AG04449 (cell line): Measurements from ENCODE around the gene GPR176.

Source experiments
- CTCF ChIA-PET: fragments of 350-600 bp; formaldehyde crosslinking; extraction: SDS; loops from one replicate; lab custom pipeline; 2021; ENCODE audit warnings: antibody characterized with exemption; lab: Yijun Ruan, JAX
- POLR2A ChIA-PET: fragments of 400-600, 350-600 bp; formaldehyde crosslinking; extraction: SDS; loops from one replicate; lab custom pipeline; 2020; ENCODE audit warnings: antibody characterized with exemption, inconsistent platforms; lab: Yijun Ruan, JAX
- DNase-seq: peaks from one replicate; pipeline ENCODE4 v3.0.0-alpha.2; 2010; ENCODE audit warnings: low read depth, low spot score
- H3K4me3 ChIP-seq: 2 replicates; pipeline ENCODE4 v1.5.1; 2011; ENCODE audit warnings: low read depth, mild to moderate bottlenecking, control low read depth, low read length
- TF ChIP-seq, protein P1 (sequence below): IDR thresholded peaks from one replicate; pipeline ENCODE4 v1.5.1; 2011; ENCODE audit warnings: mild to moderate bottlenecking, moderate library complexity, low read length, control low read depth, inconsistent platforms; ENCODE audit not compliant: insufficient read depth; ENCODE audit errors: missing control alignments

GPR176 gene

DNA sequence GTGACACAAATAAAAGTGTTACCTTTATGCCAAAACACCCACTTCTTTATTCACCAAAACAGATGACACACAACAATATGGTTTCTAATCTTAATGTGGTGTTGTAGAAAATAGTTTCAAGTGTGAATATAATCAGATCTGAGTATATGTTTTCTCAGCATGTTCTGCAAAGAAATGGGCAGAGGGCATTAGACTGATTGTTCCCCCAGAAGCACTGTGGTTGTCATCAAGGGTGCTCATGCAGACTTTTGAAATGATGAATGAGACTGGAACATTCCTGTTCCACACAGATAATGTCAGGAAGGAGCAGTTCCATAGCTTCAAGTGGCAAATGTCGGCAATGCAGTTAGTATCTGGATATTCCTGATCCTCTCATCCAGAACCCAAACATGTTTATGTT is 37.5 kb downstream of the GPR176 start:
- ChIA-PET POLR2A (no interaction called here), CTCF (interaction anchor here (1.6 kb wide), 1 partner anchor 8 kb away, joined by 3 read pairs; no protein-coding TSS in a partner anchor)
- no peak for DNase-seq
- TF ChIP-seq, protein P1, sequence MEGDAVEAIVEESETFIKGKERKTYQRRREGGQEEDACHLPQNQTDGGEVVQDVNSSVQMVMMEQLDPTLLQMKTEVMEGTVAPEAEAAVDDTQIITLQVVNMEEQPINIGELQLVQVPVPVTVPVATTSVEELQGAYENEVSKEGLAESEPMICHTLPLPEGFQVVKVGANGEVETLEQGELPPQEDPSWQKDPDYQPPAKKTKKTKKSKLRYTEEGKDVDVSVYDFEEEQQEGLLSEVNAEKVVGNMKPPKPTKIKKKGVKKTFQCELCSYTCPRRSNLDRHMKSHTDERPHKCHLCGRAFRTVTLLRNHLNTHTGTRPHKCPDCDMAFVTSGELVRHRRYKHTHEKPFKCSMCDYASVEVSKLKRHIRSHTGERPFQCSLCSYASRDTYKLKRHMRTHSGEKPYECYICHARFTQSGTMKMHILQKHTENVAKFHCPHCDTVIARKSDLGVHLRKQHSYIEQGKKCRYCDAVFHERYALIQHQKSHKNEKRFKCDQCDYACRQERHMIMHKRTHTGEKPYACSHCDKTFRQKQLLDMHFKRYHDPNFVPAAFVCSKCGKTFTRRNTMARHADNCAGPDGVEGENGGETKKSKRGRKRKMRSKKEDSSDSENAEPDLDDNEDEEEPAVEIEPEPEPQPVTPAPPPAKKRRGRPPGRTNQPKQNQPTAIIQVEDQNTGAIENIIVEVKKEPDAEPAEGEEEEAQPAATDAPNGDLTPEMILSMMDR = no peak
- no peak overlapping the region for H3K4me3 ChIP-seq

GRCh38 chr15:39881790-39882189 is 38.3 kb downstream of the GPR176 start:
- ChIA-PET POLR2A (no interaction called here), CTCF (interaction anchor here (1.6 kb wide), 1 partner anchor 8 kb away, joined by 3 read pairs; no protein-coding TSS in a partner anchor)
- H3K4me3 ChIP-seq = no peak overlapping the region
- TF ChIP-seq, protein P1 = no peak
- DNase-seq = no peak

DNA sequence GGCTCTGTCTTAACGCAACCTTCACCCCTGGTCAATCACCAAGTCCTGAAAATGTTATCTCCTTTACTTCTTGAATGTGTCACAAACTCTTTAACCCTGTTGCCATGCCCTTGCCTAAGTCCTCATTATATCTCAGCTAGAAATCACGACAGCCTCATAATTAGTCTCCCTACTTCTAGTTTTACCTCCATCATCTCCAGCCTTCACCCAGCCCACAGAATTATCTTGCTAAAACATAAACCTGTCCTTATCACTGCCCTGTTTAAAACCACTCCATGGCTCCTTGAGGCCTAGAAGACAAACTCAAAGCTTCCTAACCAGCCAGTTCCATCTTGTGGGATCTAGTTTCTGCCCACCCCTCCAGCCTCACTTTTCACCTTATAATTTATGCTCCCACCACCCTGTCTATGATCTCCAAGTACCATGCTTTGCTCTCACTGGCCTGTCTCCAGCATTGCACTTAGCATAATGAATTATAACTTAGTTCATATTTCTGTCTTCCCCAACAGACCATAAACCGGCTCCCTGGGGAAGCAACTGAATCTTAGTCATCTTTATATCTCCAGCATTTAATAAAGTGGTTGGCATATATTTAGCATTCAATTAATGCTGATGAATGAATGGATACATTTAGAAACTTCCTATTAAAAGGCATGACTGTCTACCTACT is 39.2 kb downstream of the GPR176 start:
- no peak overlapping the region for H3K4me3 ChIP-seq
- CTCF ChIA-PET = no interaction called here
- TF ChIP-seq, protein P1 = no peak
- POLR2A ChIA-PET = no interaction called here
- DNase-seq = no peak

DNA sequence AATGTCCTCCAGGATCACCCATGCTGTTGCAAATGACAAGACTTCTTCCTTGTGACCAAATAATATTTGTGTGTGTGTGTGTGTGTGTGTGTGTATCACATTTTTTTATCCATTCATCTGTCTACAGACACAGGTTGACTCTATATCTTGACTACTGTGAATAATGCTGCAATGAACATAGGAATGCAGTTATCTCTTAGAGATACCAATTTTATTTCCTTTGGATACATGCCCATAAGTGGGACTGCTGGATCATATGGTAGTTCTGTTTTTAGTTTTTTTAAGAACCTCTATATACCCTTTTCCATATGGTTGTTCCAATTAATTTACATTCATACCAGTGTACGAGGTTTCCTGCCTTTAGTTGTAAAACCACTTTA is 41.7 kb downstream of the GPR176 start:
- POLR2A ChIA-PET = no interaction called here
- CTCF ChIA-PET = interaction anchor here (1.4 kb wide), 1 partner anchor 10 kb away, joined by 4 read pairs; no protein-coding TSS in a partner anchor

DNA sequence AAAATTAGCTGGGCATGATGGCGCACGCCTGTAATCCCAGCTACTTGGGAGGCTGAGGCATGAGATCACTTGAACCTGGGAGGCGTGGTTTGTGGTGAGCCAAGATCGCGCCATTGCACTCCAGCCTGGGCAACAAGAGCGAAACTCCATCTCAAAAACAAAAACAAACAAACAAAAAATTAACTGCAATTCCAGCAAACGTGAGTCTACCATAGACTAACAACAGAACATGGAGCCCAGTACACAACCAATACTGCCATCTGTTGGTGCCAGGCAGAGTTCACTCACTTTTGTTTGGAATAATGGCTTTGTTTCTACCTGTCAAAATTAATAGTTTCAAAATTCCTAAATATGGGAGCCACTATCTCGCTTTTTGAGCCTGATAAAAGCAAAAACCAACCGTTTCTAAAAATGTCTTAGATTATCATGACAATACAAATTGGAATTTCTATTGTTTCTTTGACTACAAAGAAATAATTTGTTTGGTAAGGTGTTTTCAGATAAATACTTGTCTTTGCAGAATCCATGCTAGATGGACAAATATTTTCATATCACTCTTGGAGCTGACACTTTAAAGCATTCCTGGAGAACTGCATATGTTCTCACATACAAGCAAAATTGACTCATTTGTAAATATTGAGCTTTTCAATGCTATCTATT is 45.0 kb downstream of the GPR176 start:
- no peak overlapping the region for H3K4me3 ChIP-seq
- TF ChIP-seq, protein P1 = peak; percentile 58
- POLR2A ChIA-PET = no interaction called here
- CTCF ChIA-PET = interaction anchor here (0.8 to 3.0 kb wide), 10 partner anchors 13 to 92 kb away, joined by 3 to 33 read pairs (median 5); no protein-coding TSS in a partner anchor
- DNase-seq = no peak

More for the DNA sequence above, 41.7 kb downstream of the GPR176 start:
- TF ChIP-seq, protein P1 = no peak
- no peak overlapping the region for H3K4me3 ChIP-seq
- no peak for DNase-seq

- ChIA-PET CTCF (interaction anchor here (0.8 to 3.0 kb wide), 9 partner anchors 9 to 93 kb away, joined by 3 to 33 read pairs (median 4); no protein-coding TSS in a partner anchor), POLR2A (no interaction called here)
- H3K4me3 ChIP-seq = no peak overlapping the region
- TF ChIP-seq, protein P1 = no peak
- DNase-seq = no peak
Measured at GRCh38 chr15:39873978-39874377, 46.1 kb downstream of the GPR176 start.
